Inflammatory macrophage treated with lipopolysaccharide for 4 hours (primary cell): ENCODE data around the gene NOP16.

Source experiments
- DNase-seq: peaks from one replicate; pipeline ENCODE4 v3.0.0-alpha.2; 2020

Gene NOP16

GRCh38 chr5:176355400-176356178 is 32.8 kb downstream of the NOP16 start:
- DNase-seq, result no peak

- no peak for DNase-seq
Observed at GRCh38 chr5:176353533-176353932, 34.9 kb downstream of the NOP16 start.

GRCh38 chr5:176352116-176352878 is 36.1 kb downstream of the NOP16 start:
- DNase-seq, result no peak

GRCh38 chr5:176350416-176350815 is 38.0 kb downstream of the NOP16 start:
- no peak for DNase-seq

- DNase-seq, result no peak
Observed at GRCh38 chr5:176342766-176343458, 45.5 kb downstream of the NOP16 start.

GRCh38 chr5:176342158-176342483 is 46.3 kb downstream of the NOP16 start:
- no peak for DNase-seq

- DNase-seq, result no peak
Observed at GRCh38 chr5:176341325-176342157, 46.9 kb downstream of the NOP16 start.

- DNase-seq, result no peak
Observed at GRCh38 chr5:176339304-176339703, 49.1 kb downstream of the NOP16 start.

GRCh38 chr5:176337913-176338312 is 50.5 kb downstream of the NOP16 start:
- DNase-seq, result no peak

- no peak for DNase-seq
Observed at GRCh38 chr5:176334031-176334770, 54.2 kb downstream of the NOP16 start.
